T-helper 1 cell treated with Interleukin-12 subunit alpha and Interleukin-12 subunit beta and Interleukin-4 antibody, amounts not matched to agents 30 μg/mL and 1 μg/mL, for 36 hours (primary cell): Measurements from ENCODE around the gene HUNK.

Source experiments
- H3K27ac Mint-ChIP-seq: one replicate; pipeline ENCODE4 v1.8.0; 2021; ENCODE audit warnings: mild to moderate bottlenecking, mixed read lengths
- H3K27me3 Mint-ChIP-seq: one replicate; pipeline ENCODE4 v1.8.0; 2021; ENCODE audit warnings: low read depth, mixed read lengths
- H3K36me3 Mint-ChIP-seq: one replicate; pipeline ENCODE4 v1.8.0; 2021; ENCODE audit warnings: low read depth, mixed read lengths
- H3K4me1 Mint-ChIP-seq: one replicate; pipeline ENCODE4 v1.8.0; 2021; ENCODE audit warnings: low read depth, mixed read lengths
- H3K4me3 Mint-ChIP-seq: one replicate; pipeline ENCODE4 v1.8.0; 2021; ENCODE audit warnings: mild to moderate bottlenecking, moderate library complexity, mixed read lengths
- H3K9me3 Mint-ChIP-seq: one replicate; pipeline ENCODE4 v1.8.0; 2021; ENCODE audit warnings: mixed read lengths

HUNK gene

DNA sequence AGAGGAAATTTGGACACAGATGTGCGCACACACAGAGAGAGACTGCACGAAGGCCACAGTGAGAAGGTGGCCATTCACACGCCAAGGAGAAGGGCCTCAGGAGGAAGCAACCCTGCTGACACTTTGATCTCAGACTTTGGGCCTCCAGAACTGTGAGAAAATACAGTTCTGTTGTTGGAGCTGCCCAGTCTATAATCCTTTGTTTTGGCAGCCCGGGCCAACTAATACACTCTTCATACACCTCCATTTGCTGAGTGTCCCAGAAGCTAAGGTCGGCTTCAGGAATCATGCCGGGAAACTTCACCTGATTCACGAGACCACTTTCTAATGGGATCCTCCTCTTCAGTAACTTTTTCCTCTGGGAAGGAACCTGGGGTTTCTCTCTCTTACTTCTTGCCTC is 23.2 kb downstream of the HUNK start:
- Mint-ChIP-seq H3K9me3 (no peaks in the 10 kb centered on the region), H3K27me3 (no peaks in the 10 kb centered on the region)

DNA sequence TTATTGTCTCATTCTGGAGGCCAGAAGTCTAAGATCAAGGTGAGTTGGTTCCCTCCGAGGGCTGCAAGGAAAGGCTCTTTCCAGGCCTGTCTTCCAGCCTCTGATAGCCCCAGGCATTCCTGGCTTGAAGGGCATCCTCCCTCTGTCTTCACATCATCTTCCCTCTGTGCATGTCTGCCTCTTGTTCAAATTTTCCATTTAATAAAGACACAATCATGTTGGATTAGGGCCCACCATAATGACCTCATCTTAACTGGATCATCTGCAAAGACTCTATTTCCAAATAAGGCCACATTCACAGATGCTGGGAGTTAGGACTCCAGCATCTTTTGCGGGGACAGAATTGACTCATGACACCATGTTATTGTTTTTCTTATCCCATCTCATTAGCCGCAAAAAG is 24.5 kb downstream of the HUNK start:
- Mint-ChIP-seq H3K27ac (no peak overlapping the region), H3K27me3 (no peaks in the 10 kb centered on the region), H3K36me3 (no peaks in the 10 kb centered on the region), H3K4me1 (no peaks in the 10 kb centered on the region), H3K9me3 (no peaks in the 10 kb centered on the region), H3K4me3 (no peak overlapping the region)

More for the DNA sequence above, 23.2 kb downstream of the HUNK start:
- Mint-ChIP-seq H3K36me3 (no peaks in the 10 kb centered on the region), H3K4me3 (no peak overlapping the region), H3K27ac (no peak overlapping the region), H3K4me1 (no peaks in the 10 kb centered on the region)

DNA sequence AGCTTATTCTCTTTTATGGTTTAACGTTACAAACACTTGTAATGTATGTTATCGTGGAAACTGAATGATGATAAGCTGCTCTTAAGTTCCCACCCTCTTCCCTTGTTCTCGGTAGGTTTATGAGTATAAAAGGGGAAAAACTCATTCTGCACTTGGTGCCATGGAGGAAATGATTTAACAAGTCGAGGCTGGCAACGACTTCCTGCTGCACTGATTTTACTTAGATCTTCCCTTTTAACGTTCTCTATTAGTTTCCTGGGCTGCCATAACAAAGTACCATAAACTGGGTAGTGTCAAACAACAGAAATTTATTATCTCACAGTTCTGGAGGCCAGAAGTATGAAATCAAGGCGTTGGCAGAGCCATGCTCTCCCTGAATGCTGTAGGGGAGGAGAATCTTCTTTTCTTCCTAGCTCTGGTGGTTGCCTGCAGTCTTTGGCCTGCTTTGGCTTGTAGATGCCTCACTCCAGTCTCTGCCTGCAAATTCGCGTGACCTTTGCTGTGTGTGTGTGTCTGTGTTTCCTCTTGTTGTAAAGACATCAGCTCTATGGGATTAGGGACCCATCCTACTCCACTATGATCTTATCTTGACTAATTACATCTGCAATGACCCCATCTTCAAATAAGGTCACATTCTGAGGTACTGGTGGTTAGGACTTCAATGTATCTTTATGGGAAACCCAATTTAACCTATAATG is 26.3 kb downstream of the HUNK start:
- Mint-ChIP-seq H3K27me3 (no peaks in the 10 kb centered on the region), H3K36me3 (no peaks in the 10 kb centered on the region), H3K27ac (no peak overlapping the region), H3K4me3 (no peak overlapping the region), H3K9me3 (no peaks in the 10 kb centered on the region), H3K4me1 (no peaks in the 10 kb centered on the region)

GRCh38 chr21:31900121-31900895 is 27.5 kb downstream of the HUNK start:
- no peak overlapping the region for H3K27ac Mint-ChIP-seq

GRCh38 chr21:31901315-31901714 is 28.5 kb downstream of the HUNK start:
- Mint-ChIP-seq H3K4me3 (no peak overlapping the region), H3K27me3 (no peaks in the 10 kb centered on the region), H3K9me3 (no peaks in the 10 kb centered on the region), H3K27ac (no peak overlapping the region), H3K4me1 (no peaks in the 10 kb centered on the region), H3K36me3 (no peaks in the 10 kb centered on the region)

More at GRCh38 chr21:31900121-31900895, 27.5 kb downstream of the HUNK start:
- Mint-ChIP-seq H3K9me3 (no peaks in the 10 kb centered on the region), H3K36me3 (no peaks in the 10 kb centered on the region), H3K4me1 (no peaks in the 10 kb centered on the region), H3K27me3 (no peaks in the 10 kb centered on the region), H3K4me3 (no peak overlapping the region)

GRCh38 chr21:31902438-31902837 is 29.6 kb downstream of the HUNK start:
- Mint-ChIP-seq H3K9me3 (no peaks in the 10 kb centered on the region), H3K4me1 (no peaks in the 10 kb centered on the region), H3K36me3 (no peaks in the 10 kb centered on the region), H3K27me3 (peaks cover 5% of the 10 kb centered on the region), H3K27ac (no peak overlapping the region), H3K4me3 (no peak overlapping the region)

DNA sequence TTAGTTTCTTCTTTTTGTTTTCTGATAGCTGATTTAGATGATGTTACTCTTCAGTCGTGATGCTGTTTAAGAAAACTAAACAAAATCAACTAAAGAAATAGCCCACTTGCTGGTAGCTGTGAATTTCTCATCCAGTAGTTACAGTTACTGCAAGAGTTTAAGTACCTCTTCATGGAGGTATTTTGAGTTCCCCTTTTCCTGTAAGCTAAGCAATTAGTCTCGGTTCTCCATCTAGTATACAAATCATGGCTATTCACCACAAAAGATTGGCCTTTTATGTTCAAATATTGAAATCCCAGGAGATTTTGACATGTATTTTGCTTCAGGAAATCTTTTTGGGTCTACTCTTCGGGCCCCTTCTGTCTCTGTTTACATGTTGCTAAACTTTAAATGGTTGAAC is 31.1 kb downstream of the HUNK start:
- H3K27ac Mint-ChIP-seq, result no peak overlapping the region
- H3K36me3 Mint-ChIP-seq, result no peaks in the 10 kb centered on the region
- no peaks in the 10 kb centered on the region for H3K4me1 Mint-ChIP-seq
- H3K4me3 Mint-ChIP-seq, result no peak overlapping the region
- H3K9me3 Mint-ChIP-seq, result no peaks in the 10 kb centered on the region
- peaks cover 16% of the 10 kb centered on the region for H3K27me3 Mint-ChIP-seq

- Mint-ChIP-seq H3K9me3 (no peaks in the 10 kb centered on the region), H3K27ac (no peak overlapping the region), H3K27me3 (peaks cover 23% of the 10 kb centered on the region), H3K4me1 (no peaks in the 10 kb centered on the region), H3K4me3 (no peak overlapping the region), H3K36me3 (no peaks in the 10 kb centered on the region)
These were observed 33.0 kb downstream of the HUNK start for GRCh38 chr21:31905503-31906451.

- Mint-ChIP-seq H3K36me3 (no peaks in the 10 kb centered on the region), H3K4me1 (no peaks in the 10 kb centered on the region), H3K9me3 (no peaks in the 10 kb centered on the region), H3K27me3 (peaks cover 23% of the 10 kb centered on the region), H3K4me3 (no peak overlapping the region), H3K27ac (no peak overlapping the region)
These were observed 35.5 kb downstream of the HUNK start for GRCh38 chr21:31908106-31909031.

GRCh38 chr21:31909153-31910073 is 36.6 kb downstream of the HUNK start:
- no peaks in the 10 kb centered on the region for H3K4me1 Mint-ChIP-seq
- H3K36me3 Mint-ChIP-seq, result no peaks in the 10 kb centered on the region
- H3K27me3 Mint-ChIP-seq, result peaks cover 23% of the 10 kb centered on the region
- no peak overlapping the region for H3K4me3 Mint-ChIP-seq
- H3K9me3 Mint-ChIP-seq, result no peaks in the 10 kb centered on the region
- no peak overlapping the region for H3K27ac Mint-ChIP-seq

DNA sequence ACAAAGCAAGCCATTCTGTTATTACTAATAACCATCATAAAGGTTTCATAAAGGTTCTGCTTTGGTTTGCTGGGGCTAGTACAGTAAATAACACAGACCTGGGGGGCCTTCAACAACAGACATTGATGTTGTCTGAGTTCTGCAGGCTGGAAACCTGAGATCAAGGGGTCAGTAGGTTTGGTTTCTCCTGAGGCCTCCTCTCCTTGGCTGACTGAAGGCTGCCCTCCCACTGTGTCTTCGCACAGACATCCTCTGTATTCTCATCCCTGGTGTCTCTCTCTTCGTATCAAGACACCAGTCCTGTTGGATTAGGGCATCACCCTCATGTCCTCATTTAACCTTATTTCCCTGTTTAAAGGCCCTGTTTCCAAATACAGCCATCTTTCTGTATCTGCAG is 37.3 kb downstream of the HUNK start:
- H3K27ac Mint-ChIP-seq, result no peak overlapping the region
- H3K4me3 Mint-ChIP-seq, result no peak overlapping the region
- H3K27me3 Mint-ChIP-seq, result peaks cover 23% of the 10 kb centered on the region
- no peaks in the 10 kb centered on the region for H3K9me3 Mint-ChIP-seq
- H3K4me1 Mint-ChIP-seq, result no peaks in the 10 kb centered on the region
- H3K36me3 Mint-ChIP-seq, result no peaks in the 10 kb centered on the region

DNA sequence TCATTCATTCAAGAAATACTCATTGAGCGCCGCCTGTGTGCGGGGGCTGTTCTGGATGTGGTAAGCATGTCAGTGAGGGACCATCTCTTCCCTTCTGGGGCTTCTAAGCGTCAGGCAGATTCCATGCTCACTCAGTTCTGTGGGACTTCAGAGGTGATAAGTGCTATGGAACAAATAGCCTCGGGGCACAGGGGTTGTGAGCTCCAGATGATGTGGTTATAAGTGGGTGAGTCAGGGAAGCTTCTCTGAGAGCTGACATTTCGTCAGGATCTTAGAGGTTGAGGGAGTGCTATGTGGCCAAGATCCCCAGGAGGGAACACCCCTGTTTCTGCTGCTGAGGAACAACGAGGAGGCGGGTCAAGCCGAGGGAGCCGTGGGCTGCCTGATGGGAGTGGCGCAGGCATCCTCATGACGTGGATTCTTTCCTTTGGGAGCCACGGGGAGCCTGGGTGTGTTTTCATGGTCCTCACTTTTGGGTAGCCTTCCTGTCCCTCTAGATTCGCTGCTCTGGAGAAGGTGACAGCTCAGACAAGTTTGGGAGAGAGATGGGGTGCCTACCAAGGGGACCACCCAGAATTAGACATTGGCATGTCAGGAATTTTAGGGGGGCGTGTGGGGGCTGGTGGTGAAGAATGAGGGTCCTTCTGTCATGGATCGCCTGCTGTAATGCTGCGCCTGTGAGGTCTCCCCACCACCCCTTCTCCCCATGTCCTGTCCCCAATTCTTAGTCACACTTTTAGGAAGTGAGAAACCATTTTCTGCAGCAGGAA is 38.5 kb downstream of the HUNK start:
- Mint-ChIP-seq H3K27ac (no peak overlapping the region), H3K9me3 (no peaks in the 10 kb centered on the region), H3K27me3 (peaks cover 23% of the 10 kb centered on the region), H3K4me3 (no peak overlapping the region), H3K4me1 (no peaks in the 10 kb centered on the region), H3K36me3 (no peaks in the 10 kb centered on the region)
